HG02623 (cell line): ENCODE data around the gene MYLK2.
"Not testable (repeated sequence)": the region's sequence is repeated elsewhere in the genome, so short reads cannot be mapped to it uniquely, and the experiment has no call there.

Source experiments
- ATAC-seq: cut with Tn5 transposase; IDR thresholded peaks from one replicate; pipeline ENCODE4 v1.9.1; 2021; ENCODE audit warnings: moderate library complexity; ENCODE audit not compliant: unreplicated experiment

MYLK2 gene

GRCh38 chr20:31815408-31816188, 3.6 kb upstream of the MYLK2 start:
- no peak for ATAC-seq

GRCh38 chr20:31816221-31816620, 2.9 kb upstream of the MYLK2 start:
- no peak for ATAC-seq

GRCh38 chr20:31817461-31817860, 1.7 kb upstream of the MYLK2 start:
- ATAC-seq: no peak

- no peak for ATAC-seq
Observed at GRCh38 chr20:31818376-31818908, 714 bp upstream of the MYLK2 start.

- ATAC-seq: no peak
Observed at GRCh38 chr20:31820228-31820627, 1.1 kb downstream of the MYLK2 start.

- no peak for ATAC-seq
Observed at GRCh38 chr20:31821427-31821826, 2.3 kb downstream of the MYLK2 start.

GRCh38 chr20:31822421-31823330, 3.5 kb downstream of the MYLK2 start:
- peak; percentile 55 for ATAC-seq

- no peak for ATAC-seq
Observed at GRCh38 chr20:31823360-31824124, 4.4 kb downstream of the MYLK2 start.

- ATAC-seq: no peak
Observed at GRCh38 chr20:31824125-31824485, 4.9 kb downstream of the MYLK2 start.

GRCh38 chr20:31824554-31825313, 5.6 kb downstream of the MYLK2 start:
- ATAC-seq: no peak

GRCh38 chr20:31826074-31826473, 6.9 kb downstream of the MYLK2 start:
- ATAC-seq: no peak

- ATAC-seq: no peak
Observed at GRCh38 chr20:31827059-31827458, 7.9 kb downstream of the MYLK2 start.

GRCh38 chr20:31828016-31828415, 8.9 kb downstream of the MYLK2 start:
- not testable (repeated sequence) for ATAC-seq

- no peak for ATAC-seq
Observed at GRCh38 chr20:31829731-31830130, 10.6 kb downstream of the MYLK2 start.

GRCh38 chr20:31830406-31830981, 11.3 kb downstream of the MYLK2 start:
- no peak for ATAC-seq

- ATAC-seq: no peak
Observed at GRCh38 chr20:31831211-31831610, 12.1 kb downstream of the MYLK2 start.

- no peak for ATAC-seq
Observed at GRCh38 chr20:31831771-31832306, 12.7 kb downstream of the MYLK2 start.

- no peak for ATAC-seq
Observed at GRCh38 chr20:31833130-31833930, 14.2 kb downstream of the MYLK2 start.
